Kidney epithelial cell (primary cell): Measurements from ENCODE around the gene SLC39A11. TPM values are rescaled to one million over a fixed set of nuclear protein-coding genes. Genes with fewer than 3 reads are reported as not detected.

ENCODE experiments used
- DNase-seq: peaks from one replicate; pipeline ENCODE4 v3.0.0-alpha.2; 2010; ENCODE audit warnings: low read depth
- H3K27me3 ChIP-seq: 2 replicates; pipeline ENCODE4 v1.6.0; 2011; ENCODE audit warnings: low read length; ENCODE audit not compliant: control insufficient read depth, insufficient read depth
- H3K36me3 ChIP-seq: 2 replicates; pipeline ENCODE4 v1.5.1; 2011; ENCODE audit warnings: low read length; ENCODE audit not compliant: control insufficient read depth, insufficient read depth
- H3K4me3 ChIP-seq: 2 replicates; pipeline ENCODE4 v1.5.1; 2011; ENCODE audit warnings: low read depth, mild to moderate bottlenecking, control low read depth, low read length
- CTCF ChIP-seq: IDR thresholded peaks from 2 replicates; pipeline ENCODE4 v1.5.1; 2011; ENCODE audit warnings: mild to moderate bottlenecking, moderate library complexity, low read length, control low read depth, inconsistent platforms; ENCODE audit not compliant: insufficient read depth, poor library complexity, severe bottlenecking
- total RNA-seq: library from RNA; depleted of rRNA; stranded (reverse); fragments of >200 nt; gene quantifications from 2 replicates; pipeline ENCODE4 v1.2.3, GENCODE V29; 2015

SLC39A11 gene
- total RNA-seq, 1 donor from 2014 or later, result 13.0 TPM

DNA sequence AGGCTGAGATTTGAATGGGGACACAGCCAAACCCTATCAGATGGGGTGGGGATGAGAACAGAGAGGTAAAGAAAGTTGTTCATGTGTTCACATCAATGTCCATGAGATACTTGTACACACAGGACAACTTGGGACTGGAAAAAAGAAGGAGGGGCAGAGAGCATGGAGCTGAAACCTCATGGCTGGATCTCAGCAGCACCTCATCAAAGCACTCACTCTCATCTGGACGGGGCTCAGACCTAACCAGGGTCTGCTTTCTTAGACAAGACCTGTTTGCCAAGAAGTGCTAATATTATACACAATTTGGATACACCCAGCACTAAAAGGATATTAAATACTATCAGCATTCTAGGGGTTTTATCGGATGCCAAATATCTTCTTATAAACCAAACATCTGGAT is 399.8 kb downstream of the SLC39A11 start:
- H3K36me3 ChIP-seq, result no peaks in the 10 kb centered on the region

GRCh38 chr17:72691586-72691985 is 400.9 kb downstream of the SLC39A11 start:
- DNase-seq, result no peak
- TF ChIP-seq CTCF, result no peak

More for the DNA sequence above, 399.8 kb downstream of the SLC39A11 start:
- TF ChIP-seq CTCF, result no peak
- Histone ChIP-seq H3K27me3 (no peaks in the 10 kb centered on the region), H3K4me3 (no peak overlapping the region)
- no peak for DNase-seq

GRCh38 chr17:72691017-72691416 is 401.5 kb downstream of the SLC39A11 start:
- Histone ChIP-seq H3K36me3 (no peaks in the 10 kb centered on the region), H3K4me3 (no peak overlapping the region), H3K27me3 (no peaks in the 10 kb centered on the region)
- no peak for TF ChIP-seq CTCF
- DNase-seq, result no peak

More at GRCh38 chr17:72691586-72691985, 400.9 kb downstream of the SLC39A11 start:
- Histone ChIP-seq H3K4me3 (no peak overlapping the region), H3K27me3 (no peaks in the 10 kb centered on the region), H3K36me3 (no peaks in the 10 kb centered on the region)

DNA sequence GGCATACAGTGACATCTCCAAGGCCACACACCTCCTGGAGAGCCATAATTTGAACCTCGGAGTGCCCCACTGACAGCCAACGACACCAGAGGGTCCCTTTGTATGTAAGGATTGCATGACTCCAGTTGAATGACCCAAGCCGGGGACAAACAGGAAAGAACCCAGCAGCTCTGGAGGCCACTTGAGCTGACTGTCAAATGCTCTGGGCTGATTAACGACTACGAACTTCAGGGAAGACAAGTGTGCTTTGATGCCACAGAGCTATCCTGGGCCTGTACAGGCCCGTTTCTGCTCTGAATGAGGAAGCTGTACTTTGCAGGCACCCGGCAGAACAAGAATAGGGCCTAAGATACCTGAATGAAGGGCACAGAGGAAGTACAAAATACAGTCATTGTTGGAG is 404.6 kb downstream of the SLC39A11 start:
- Histone ChIP-seq H3K27me3 (no peaks in the 10 kb centered on the region), H3K4me3 (no peak overlapping the region), H3K36me3 (no peaks in the 10 kb centered on the region)
- no peak for TF ChIP-seq CTCF
- no peak for DNase-seq

DNA sequence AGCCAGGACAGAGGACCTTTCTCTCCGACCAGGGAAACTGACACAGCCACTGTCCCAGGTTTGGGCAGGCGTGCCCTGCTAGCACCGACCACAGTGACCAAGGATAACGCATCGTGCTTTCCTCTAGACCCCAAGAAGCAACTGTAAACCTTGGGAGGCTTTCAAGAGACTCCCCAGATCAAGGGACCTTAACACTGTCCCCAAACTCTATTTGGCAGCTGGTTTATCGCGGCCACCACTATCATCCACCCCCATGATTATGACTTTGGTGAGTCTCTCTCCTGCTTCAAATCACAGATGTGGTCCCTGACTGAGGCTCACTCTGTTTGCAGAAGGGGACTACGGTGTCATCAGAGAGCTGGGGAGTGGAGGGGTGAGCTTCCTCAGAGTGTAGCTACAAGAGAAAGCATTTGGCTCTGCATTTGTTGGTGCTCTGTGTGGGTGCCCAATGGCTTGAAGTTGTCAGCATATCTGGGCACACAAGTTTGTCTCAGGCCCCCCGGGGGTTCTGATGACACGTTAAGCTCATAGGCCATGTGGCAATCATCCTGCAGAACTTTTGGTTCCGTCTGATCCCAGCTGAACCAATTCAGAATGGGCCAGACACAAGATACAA is 408.0 kb downstream of the SLC39A11 start:
- no peak overlapping the region for H3K4me3 ChIP-seq
- no peak for TF ChIP-seq CTCF
- H3K36me3 ChIP-seq, result no peaks in the 10 kb centered on the region
- no peak for DNase-seq
- no peaks in the 10 kb centered on the region for H3K27me3 ChIP-seq
